ENCODE data around the gene SAFB2. TPM values are rescaled to one million over a fixed set of nuclear protein-coding genes. Genes with fewer than 3 reads are reported as not detected.

The SAFB2 gene
- total RNA-seq, 1 donor from 2014 or later: 70.9 TPM

DNA sequence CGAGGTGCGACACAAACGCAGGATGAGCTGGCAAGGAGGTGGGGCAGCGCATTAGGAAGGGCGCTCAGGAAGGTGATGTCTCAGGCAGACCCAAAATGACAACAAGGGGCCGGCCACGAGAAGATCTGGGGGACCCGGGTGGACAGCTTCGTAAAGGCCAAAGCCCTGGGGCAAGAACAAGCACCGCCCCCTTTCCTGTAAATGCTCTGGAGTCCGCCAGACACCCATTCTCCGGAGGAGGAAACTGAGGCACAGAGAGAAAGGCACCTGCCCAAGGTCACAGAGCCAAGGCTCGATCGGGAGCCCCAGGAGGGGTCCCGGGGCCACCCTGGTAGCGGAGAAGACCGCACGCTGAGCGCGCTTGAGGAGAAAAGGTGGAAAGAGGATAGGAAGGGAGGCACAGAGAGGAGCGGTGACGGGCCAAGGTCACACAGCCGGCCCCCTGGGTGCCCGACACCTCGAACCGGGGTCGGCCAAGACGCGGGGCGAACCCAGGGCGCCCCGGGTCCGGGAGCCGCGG lies 571 bp downstream of the SAFB2 start:
- Mint-ChIP-seq H3K4me1 (ENCODE audit: low read depth, unreplicated experiment) (peaks cover 23% of the 10 kb centered on the region), H3K9me3 (ENCODE audit: unreplicated experiment) (peaks cover 7% of the 10 kb centered on the region), H3K36me3 (ENCODE audit: unreplicated experiment) (peaks cover 6% of the 10 kb centered on the region), H3K4me3 (ENCODE audit: unreplicated experiment) (peak overlapping the region; percentile 97), H3K27me3 (ENCODE audit: unreplicated experiment) (peaks cover 9% of the 10 kb centered on the region), H3K27ac (ENCODE audit: unreplicated experiment) (peak overlapping the region; percentile 82)
- DNase-seq: peak; percentile 38
- TF ChIP-seq, protein P1, sequence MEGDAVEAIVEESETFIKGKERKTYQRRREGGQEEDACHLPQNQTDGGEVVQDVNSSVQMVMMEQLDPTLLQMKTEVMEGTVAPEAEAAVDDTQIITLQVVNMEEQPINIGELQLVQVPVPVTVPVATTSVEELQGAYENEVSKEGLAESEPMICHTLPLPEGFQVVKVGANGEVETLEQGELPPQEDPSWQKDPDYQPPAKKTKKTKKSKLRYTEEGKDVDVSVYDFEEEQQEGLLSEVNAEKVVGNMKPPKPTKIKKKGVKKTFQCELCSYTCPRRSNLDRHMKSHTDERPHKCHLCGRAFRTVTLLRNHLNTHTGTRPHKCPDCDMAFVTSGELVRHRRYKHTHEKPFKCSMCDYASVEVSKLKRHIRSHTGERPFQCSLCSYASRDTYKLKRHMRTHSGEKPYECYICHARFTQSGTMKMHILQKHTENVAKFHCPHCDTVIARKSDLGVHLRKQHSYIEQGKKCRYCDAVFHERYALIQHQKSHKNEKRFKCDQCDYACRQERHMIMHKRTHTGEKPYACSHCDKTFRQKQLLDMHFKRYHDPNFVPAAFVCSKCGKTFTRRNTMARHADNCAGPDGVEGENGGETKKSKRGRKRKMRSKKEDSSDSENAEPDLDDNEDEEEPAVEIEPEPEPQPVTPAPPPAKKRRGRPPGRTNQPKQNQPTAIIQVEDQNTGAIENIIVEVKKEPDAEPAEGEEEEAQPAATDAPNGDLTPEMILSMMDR (IDR thresholded peaks at IDR 0.05; ENCODE audit: partially characterized antibody, unreplicated experiment): no peak

DNA sequence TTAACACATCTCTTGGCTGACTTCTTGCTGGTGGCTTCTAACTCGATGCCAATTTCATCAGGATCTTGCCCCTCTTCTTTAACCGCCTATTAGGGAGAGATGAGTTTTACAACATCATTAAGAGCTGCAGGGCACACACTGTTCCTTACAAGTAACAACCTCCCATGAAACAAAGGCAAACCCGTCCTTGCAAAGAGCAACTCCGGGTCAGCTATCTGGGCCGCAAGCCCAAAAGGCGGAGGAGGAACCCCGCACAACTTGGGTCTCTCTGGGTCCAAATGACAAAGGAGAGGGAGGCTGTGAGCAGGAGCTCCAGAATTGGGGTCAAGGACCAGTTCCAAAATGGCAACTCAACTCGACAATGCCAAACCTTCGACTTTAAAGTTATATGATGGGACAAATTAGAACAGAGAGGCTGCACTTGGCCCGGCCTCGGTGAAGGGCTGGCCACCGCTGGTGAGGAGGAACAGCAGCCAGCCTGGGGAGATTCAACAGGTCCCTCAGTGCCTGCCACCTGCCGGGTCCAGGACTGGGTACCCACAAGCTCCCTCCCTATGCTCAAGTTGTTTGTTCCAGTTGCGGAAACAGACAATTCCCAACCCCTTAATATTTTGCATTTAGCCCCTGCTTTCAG lies 1.1 kb downstream of the SAFB2 start:
- Mint-ChIP-seq H3K9me3 (ENCODE audit: unreplicated experiment) (peaks cover 7% of the 10 kb centered on the region), H3K4me1 (ENCODE audit: low read depth, unreplicated experiment) (peaks cover 22% of the 10 kb centered on the region), H3K27ac (ENCODE audit: unreplicated experiment) (peak overlapping the region; percentile 82), H3K27me3 (ENCODE audit: unreplicated experiment) (peaks cover 9% of the 10 kb centered on the region), H3K36me3 (ENCODE audit: unreplicated experiment) (peaks cover 6% of the 10 kb centered on the region), H3K4me3 (ENCODE audit: unreplicated experiment) (peak overlapping the region; percentile 97)
- TF ChIP-seq, protein P1 (IDR thresholded peaks at IDR 0.05; ENCODE audit: partially characterized antibody, unreplicated experiment): no peak
- no peak for DNase-seq

DNA sequence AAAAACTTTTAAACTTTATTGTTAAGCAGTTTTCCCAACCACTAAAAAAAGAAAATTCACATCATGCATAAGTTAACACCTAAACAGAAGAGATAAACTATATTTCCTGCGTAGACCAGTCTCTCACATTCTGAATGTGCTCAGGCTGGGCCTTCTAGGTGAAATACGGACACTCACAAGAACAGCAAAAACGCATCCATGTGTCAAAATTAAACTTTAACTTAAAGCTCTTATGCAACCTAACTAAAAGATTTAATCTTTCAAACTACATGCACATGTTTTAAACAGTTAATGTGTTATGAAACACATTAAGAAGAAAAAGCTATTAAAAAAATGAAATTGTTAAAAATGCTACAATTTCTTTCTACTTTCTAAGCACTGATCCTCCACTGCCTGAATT lies 2.6 kb downstream of the SAFB2 start:
- Mint-ChIP-seq H3K9me3 (ENCODE audit: unreplicated experiment) (peaks cover 6% of the 10 kb centered on the region), H3K4me3 (ENCODE audit: unreplicated experiment) (no peak overlapping the region), H3K4me1 (ENCODE audit: low read depth, unreplicated experiment) (peaks cover 7% of the 10 kb centered on the region), H3K27me3 (ENCODE audit: unreplicated experiment) (peaks cover 9% of the 10 kb centered on the region), H3K27ac (ENCODE audit: unreplicated experiment) (no peak overlapping the region), H3K36me3 (ENCODE audit: unreplicated experiment) (no peaks in the 10 kb centered on the region)
- TF ChIP-seq, protein P1 (IDR thresholded peaks at IDR 0.05; ENCODE audit: partially characterized antibody, unreplicated experiment): no peak
- DNase-seq: no peak

DNA sequence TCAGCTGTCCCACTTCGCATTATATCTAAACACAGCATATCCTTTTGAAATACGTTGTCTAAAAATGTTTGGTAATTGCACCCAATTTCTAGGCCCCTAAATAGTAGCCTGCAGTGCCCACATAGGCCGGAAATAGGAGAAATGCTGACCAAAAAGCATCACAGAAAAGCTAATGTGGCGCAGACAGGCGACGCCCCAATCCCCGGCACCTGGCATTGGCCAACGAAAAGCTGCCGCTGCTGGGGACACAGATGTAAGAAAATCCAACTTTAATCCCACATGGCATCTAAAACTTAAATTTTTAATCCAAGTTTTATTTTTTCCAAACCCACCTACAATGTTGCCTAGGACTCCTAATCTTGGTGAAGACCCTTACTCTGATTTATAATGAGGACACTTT lies 4.0 kb downstream of the SAFB2 start:
- TF ChIP-seq, protein P1 (IDR thresholded peaks at IDR 0.05; ENCODE audit: partially characterized antibody, unreplicated experiment): no peak
- Mint-ChIP-seq H3K27me3 (ENCODE audit: unreplicated experiment) (peaks cover 6% of the 10 kb centered on the region), H3K4me1 (ENCODE audit: low read depth, unreplicated experiment) (peaks cover 5% of the 10 kb centered on the region), H3K4me3 (ENCODE audit: unreplicated experiment) (no peak overlapping the region), H3K9me3 (ENCODE audit: unreplicated experiment) (peaks cover 3% of the 10 kb centered on the region), H3K36me3 (ENCODE audit: unreplicated experiment) (no peaks in the 10 kb centered on the region), H3K27ac (ENCODE audit: unreplicated experiment) (no peak overlapping the region)
- DNase-seq: no peak

DNA sequence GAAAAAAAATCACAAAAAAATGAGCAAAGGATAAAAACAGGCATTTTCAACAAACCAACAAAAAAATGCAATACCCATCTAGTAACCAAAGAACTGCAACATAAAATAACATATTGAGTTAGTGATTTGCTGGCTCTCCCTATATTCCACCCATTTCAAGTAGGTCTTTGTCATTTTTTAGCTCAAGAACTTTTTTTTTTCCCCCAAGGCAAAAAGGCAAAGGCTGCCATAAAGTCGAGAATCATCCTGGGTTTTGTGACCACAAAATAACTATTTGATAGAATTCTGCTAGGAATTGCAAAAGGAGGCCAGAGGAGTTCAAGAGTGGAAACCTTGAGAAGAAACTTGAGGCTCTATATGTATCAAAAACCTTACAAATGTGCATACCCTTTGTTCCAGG lies 5.5 kb downstream of the SAFB2 start:
- no peak overlapping the region for H3K4me3 Mint-ChIP-seq (ENCODE audit: unreplicated experiment)
- H3K27me3 Mint-ChIP-seq (ENCODE audit: unreplicated experiment): peaks cover 1% of the 10 kb centered on the region
- DNase-seq: no peak
- H3K36me3 Mint-ChIP-seq (ENCODE audit: unreplicated experiment): peaks cover 6% of the 10 kb centered on the region
- H3K27ac Mint-ChIP-seq (ENCODE audit: unreplicated experiment): no peak overlapping the region
- peaks cover 5% of the 10 kb centered on the region for H3K4me1 Mint-ChIP-seq (ENCODE audit: low read depth, unreplicated experiment)
- TF ChIP-seq, protein P1 (IDR thresholded peaks at IDR 0.05; ENCODE audit: partially characterized antibody, unreplicated experiment): no peak
- peaks cover 3% of the 10 kb centered on the region for H3K9me3 Mint-ChIP-seq (ENCODE audit: unreplicated experiment)

Data from glutamatergic neuron (in vitro differentiated cells).